Erythroblast (primary cell): ENCODE data around the gene TRIM36.

Source experiments
- GATA1 ChIP-seq: IDR thresholded peaks from 2 replicates; pipeline ENCODE4 v1.6.1; 2011; ENCODE audit warnings: low read depth, mild to moderate bottlenecking, control low read depth, low read length, moderate library complexity
- POLR2A ChIP-seq: IDR thresholded peaks from 2 replicates; pipeline ENCODE4 v1.6.1; 2011; ENCODE audit warnings: mild to moderate bottlenecking, low read length

- TF ChIP-seq POLR2A (no peak), GATA1 (no peak)
These were observed 26.5 kb upstream of the TRIM36 start for GRCh38 chr5:115196161-115196560.
